ENCODE measurements around the gene C1QTNF5.

C1QTNF5 gene

DNA sequence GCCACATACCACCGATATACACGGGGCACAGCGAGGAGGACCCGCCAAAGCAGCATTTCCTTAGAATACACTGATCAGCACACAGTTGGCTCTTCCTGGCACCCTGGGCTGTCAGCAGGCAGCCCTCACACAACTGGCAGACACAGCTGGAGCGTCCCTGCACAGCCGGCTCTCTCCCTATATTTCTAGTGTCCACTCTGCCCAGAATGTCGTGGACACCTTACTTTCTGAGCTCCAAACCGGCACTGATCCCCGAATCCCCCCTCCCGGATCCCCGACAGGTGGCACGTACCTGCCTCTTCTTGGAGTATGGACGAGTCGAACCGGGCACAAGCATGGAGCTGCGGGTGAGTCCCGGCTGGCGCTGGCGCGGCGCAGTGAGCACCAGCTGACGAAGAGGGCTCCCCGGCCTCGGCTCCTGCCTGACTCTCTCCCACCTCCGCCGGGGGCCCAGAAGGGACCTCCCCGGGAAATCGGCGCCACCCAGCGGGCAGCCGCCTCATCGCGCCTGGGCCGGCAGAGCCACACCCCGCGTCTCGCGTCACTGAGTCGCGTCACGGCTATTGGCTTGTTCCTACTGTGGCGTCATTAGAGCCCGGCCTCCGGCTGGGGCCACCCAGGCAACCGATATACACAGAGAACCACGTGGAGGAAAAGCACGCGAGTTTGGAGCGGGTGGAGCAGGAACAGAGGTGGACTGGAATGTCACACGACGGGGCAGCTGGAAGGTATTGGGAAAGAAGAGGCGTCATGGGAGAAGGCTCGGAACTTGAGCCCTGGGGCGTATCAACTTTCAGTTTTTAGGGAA lies 40.7 kb upstream of the C1QTNF5 start, which contains the start of gene USP2:
Gene USP2 (minus strand): TSS at position 510 of the 808 bp plus-strand sequence. CDS start 8,210 bp downstream, outside the sequence.
- TF ChIP-seq, protein P1, sequence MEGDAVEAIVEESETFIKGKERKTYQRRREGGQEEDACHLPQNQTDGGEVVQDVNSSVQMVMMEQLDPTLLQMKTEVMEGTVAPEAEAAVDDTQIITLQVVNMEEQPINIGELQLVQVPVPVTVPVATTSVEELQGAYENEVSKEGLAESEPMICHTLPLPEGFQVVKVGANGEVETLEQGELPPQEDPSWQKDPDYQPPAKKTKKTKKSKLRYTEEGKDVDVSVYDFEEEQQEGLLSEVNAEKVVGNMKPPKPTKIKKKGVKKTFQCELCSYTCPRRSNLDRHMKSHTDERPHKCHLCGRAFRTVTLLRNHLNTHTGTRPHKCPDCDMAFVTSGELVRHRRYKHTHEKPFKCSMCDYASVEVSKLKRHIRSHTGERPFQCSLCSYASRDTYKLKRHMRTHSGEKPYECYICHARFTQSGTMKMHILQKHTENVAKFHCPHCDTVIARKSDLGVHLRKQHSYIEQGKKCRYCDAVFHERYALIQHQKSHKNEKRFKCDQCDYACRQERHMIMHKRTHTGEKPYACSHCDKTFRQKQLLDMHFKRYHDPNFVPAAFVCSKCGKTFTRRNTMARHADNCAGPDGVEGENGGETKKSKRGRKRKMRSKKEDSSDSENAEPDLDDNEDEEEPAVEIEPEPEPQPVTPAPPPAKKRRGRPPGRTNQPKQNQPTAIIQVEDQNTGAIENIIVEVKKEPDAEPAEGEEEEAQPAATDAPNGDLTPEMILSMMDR (IDR thresholded peaks at IDR 0.05; ENCODE audit: low read depth, low read length): peak; percentile 72
- peak; percentile 94 to 96 for DNase-seq (ENCODE audit: low read depth in 2 of 2)
- H3K4me3 ChIP-seq (replicated peaks in 1 of 2; ENCODE audit: low read depth in 2 of 2, low read length in 2 of 2): peak within 1 kb of the TSS; percentile 52 to 54

DNA sequence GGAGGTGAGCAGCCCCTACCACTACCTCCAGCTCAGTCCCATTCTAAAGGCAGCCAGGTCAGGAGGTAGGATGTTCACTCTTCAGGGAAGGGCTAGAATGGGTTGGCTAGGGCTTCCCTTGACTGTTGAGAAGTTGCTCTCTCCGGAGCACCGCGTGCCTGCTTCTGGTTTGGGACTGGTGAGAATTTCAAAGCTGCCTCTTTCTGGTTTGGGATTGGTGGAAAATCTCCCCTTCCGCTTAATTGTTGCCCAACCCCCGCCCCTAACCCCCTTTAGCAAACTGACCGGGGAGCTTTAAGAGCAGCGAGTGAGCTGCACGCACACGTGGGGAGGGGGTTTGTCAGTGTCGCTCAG lies 40.1 kb upstream of the C1QTNF5 start:
- H3K4me3 ChIP-seq (replicated peaks in 1 of 2; ENCODE audit: low read depth in 2 of 2, low read length in 2 of 2): no peak overlapping the region
- TF ChIP-seq, protein P1 (IDR thresholded peaks at IDR 0.05; ENCODE audit: low read depth, low read length): no peak
- DNase-seq (ENCODE audit: low read depth in 2 of 2): no peak

- DNase-seq (ENCODE audit: low read depth in 2 of 2): no peak
- H3K4me3 ChIP-seq (replicated peaks in 1 of 2; ENCODE audit: low read depth in 2 of 2, low read length in 2 of 2): no peak overlapping the region
- TF ChIP-seq, protein P1 (IDR thresholded peaks at IDR 0.05; ENCODE audit: low read depth, low read length): no peak
Measured at GRCh38 chr11:119380160-119380826, 39.6 kb upstream of the C1QTNF5 start.

DNA sequence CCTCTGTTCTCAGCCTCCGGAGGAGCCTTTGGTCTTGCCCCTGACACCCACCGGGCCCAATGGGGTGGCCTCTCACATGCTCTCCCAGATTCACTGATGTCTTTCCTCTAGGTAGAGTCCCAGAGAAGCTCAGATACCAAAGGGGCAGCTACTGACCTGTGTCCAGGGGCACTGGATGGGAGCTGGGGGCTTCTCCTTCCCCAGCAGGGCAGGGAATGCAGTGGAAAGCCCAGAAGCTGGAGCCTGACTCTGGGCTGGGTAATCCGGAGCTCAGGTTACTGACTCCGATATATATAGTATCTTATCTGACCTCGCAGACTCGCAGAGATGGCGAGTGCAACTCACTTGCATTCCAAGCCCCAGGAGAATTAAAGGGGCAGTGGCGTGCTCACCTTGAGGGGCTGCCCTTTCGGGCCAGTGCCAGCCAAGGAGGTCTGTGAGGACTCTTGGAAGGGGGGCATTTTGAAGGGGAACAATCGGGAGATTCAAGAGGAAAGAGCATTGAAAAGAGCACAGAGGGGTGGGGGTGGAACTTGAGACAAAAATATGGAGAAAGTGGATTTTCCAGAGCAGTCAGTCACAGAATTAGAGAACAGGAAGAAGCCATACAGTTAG lies 38.3 kb upstream of the C1QTNF5 start:
- DNase-seq (ENCODE audit: low read depth in 2 of 2): no peak
- H3K4me3 ChIP-seq (replicated peaks in 1 of 2; ENCODE audit: low read depth in 2 of 2, low read length in 2 of 2): no peak overlapping the region
- TF ChIP-seq, protein P1 (IDR thresholded peaks at IDR 0.05; ENCODE audit: low read depth, low read length): no peak

GRCh38 chr11:119377961-119378667 lies 37.4 kb upstream of the C1QTNF5 start:
- no peak for DNase-seq (ENCODE audit: low read depth in 2 of 2)
- TF ChIP-seq, protein P1 (IDR thresholded peaks at IDR 0.05; ENCODE audit: low read depth, low read length): no peak
- H3K4me3 ChIP-seq (replicated peaks in 1 of 2; ENCODE audit: low read depth in 2 of 2, low read length in 2 of 2): no peak overlapping the region

- no peak overlapping the region for H3K4me3 ChIP-seq (replicated peaks in 1 of 2; ENCODE audit: low read depth in 2 of 2, low read length in 2 of 2)
- TF ChIP-seq, protein P1 (IDR thresholded peaks at IDR 0.05; ENCODE audit: low read depth, low read length): no peak
- DNase-seq (ENCODE audit: low read depth in 2 of 2): no peak
Measured at GRCh38 chr11:119377112-119377901, 36.6 kb upstream of the C1QTNF5 start.

Measured in cardiac fibroblast (primary cell).